Measurements from ENCODE around the gene TRIM41. TPM values are rescaled to one million over a fixed set of nuclear protein-coding genes. Genes with fewer than 3 reads are reported as not detected.
"Not testable (repeated sequence)": the region's sequence is repeated elsewhere in the genome, so short reads cannot be mapped to it uniquely, and the experiment has no call there.

Gene TRIM41
- total and polyA plus RNA-seq, 2 experiments from 2014 or later: 6.2 to 8.7 TPM

- H3K27me3 Mint-ChIP-seq (ENCODE audit: insufficient read depth, low read depth, poor library complexity): peaks cover 23% of the 10 kb centered on the region
- H3K36me3 Mint-ChIP-seq (ENCODE audit: low read depth): no peaks in the 10 kb centered on the region
- ATAC-seq (no peak), DNase-seq (ENCODE audit: low spot score) (no peak)
- H3K4me1 Mint-ChIP-seq: peaks cover 8% of the 10 kb centered on the region
- H3K4me1 ChIP-seq (ENCODE audit: insufficient read depth): peaks cover 3% of the 10 kb centered on the region; the same call in 1 of the 2 replicates
- peaks cover 12% of the 10 kb centered on the region for H3K27me3 ChIP-seq (ENCODE audit: insufficient read depth)
- TF ChIP-seq POLR2AphosphoS5 (IDR thresholded peaks at IDR 0.05; ENCODE audit: low read depth) (no peak), EZH2 (IDR thresholded peaks at IDR 0.05; ENCODE audit: low read depth, unreplicated experiment) (no peak), JUNB (IDR thresholded peaks at IDR 0.05; ENCODE audit: unreplicated experiment) (no peak), REST (IDR thresholded peaks at IDR 0.05; ENCODE audit: unreplicated experiment) (no peak), NANOG (IDR thresholded peaks at IDR 0.05; ENCODE audit: borderline replicate concordance) (no peak), STAT1 (IDR thresholded peaks at IDR 0.05; ENCODE audit: unreplicated experiment) (no peak), ZNF331 (CRISPR knock-in tag; IDR thresholded peaks at IDR 0.05; ENCODE audit: low read depth) (no peak)
- no peak overlapping the region for H3K27ac Mint-ChIP-seq
- H3K4me2 ChIP-seq: no peak overlapping the region
- no peaks in the 10 kb centered on the region for H3K9me2 ChIP-seq (ENCODE audit: insufficient read depth)
- H4K20me1 ChIP-seq (replicated peaks; ENCODE audit: insufficient read depth): no peaks in the 10 kb centered on the region; the same call in 1 of the 2 replicates
- H3K79me2 ChIP-seq (replicated peaks; ENCODE audit: insufficient read depth): no peaks in the 10 kb centered on the region
- H3F3A ChIP-seq (replicated peaks; ENCODE audit: low read depth): peaks cover 12% of the 10 kb centered on the region
- no peak overlapping the region for H3K4me3 ChIP-seq
- H3K9me3 Mint-ChIP-seq: no peaks in the 10 kb centered on the region; the same call in 2 of the 3 replicates
- H2AFZ ChIP-seq: no peak overlapping the region
- H3K27ac ChIP-seq (ENCODE audit: low read depth): no peak overlapping the region
- no peak overlapping the region for H3K4me3 Mint-ChIP-seq
- no peaks in the 10 kb centered on the region for H3K36me3 ChIP-seq (ENCODE audit: insufficient read depth)
Measured at GRCh38 chr5:181212934-181213333, 10.1 kb upstream of the TRIM41 start.

- not testable (repeated sequence) for H3K36me3 ChIP-seq (ENCODE audit: insufficient read depth); H3K9me3 Mint-ChIP-seq; H2AFZ ChIP-seq; H3K79me2 ChIP-seq (replicated peaks; ENCODE audit: insufficient read depth); H3K4me1 ChIP-seq (ENCODE audit: insufficient read depth); DNase-seq (ENCODE audit: low spot score); H3K4me3 ChIP-seq; H4K20me1 ChIP-seq (replicated peaks; ENCODE audit: insufficient read depth); H3K4me2 ChIP-seq; H3K27ac Mint-ChIP-seq; ATAC-seq; H3K9me2 ChIP-seq (ENCODE audit: insufficient read depth); H3K27ac ChIP-seq (ENCODE audit: low read depth); H3K36me3 Mint-ChIP-seq (ENCODE audit: low read depth); H3K4me1 Mint-ChIP-seq
- Histone ChIP-seq H3F3A (replicated peaks; ENCODE audit: low read depth) (peaks cover 13% of the 10 kb centered on the region), H3K27me3 (ENCODE audit: insufficient read depth) (peaks cover 12% of the 10 kb centered on the region)
- H3K4me3 Mint-ChIP-seq: 0 out of 3 replicates have a peak overlapping the region, but pooled peaks have one; percentile 17
- H3K27me3 Mint-ChIP-seq (ENCODE audit: insufficient read depth, low read depth, poor library complexity): peaks cover 30% of the 10 kb centered on the region
Measured at GRCh38 chr5:181214249-181214648, 8.8 kb upstream of the TRIM41 start.

Data from GM23338 (cell line).